DMS53 (cell line): ENCODE data around the gene BICD1.
A peak's percentile ranks its signal among the peaks of the same experiment; 100 is the strongest.
"Not testable (repeated sequence)": the region's sequence is repeated elsewhere in the genome, so short reads cannot be mapped to it uniquely, and the experiment has no call there.

ENCODE experiments used
- DNase-seq: peaks from one replicate; lab custom pipeline; 2025; lab: John Stamatoyannopoulos, UW

BICD1 gene

GRCh38 chr12:32196250-32197198, 89.9 kb downstream of the BICD1 start:
- DNase-seq = no peak

DNA sequence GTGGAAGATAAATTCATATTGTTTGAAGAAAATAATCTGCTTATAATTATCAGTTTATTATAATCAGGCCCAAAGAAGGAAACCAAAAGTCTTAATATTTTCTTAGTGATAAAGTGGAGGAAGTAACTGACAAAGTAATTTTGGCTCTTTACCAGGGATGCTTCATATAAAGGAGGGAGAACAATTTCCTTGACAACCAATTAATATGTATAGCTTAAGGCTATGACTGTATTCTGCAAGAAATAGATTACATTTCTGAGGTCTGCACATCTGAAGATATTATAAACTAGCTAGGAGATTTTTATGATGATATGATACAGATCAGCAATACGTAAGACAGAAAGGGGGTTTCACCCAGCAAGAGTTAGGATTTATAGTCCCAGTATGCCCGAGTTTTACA, 90.8 kb downstream of the BICD1 start:
- DNase-seq = no peak

DNA sequence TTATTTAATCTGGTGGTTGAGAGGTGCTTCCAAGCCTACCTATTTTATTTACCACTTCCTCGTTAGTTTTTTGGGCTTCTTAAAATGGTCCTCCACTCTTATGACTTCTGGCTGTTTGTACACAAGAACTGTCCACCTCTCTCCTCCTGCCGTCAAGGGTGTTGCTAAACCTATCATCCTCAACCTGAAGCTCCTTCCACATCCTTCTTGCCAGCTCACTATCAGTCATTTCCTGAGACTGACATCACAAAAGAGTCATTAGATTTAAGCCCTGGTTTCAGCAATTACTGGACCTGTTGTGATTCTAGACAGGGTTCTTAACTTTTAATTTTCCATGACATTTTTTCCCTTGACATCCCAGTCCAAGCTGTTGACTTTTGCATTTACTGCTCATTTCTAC, 91.9 kb downstream of the BICD1 start:
- DNase-seq = no peak

GRCh38 chr12:32201096-32201495, 94.4 kb downstream of the BICD1 start:
- no peak for DNase-seq

DNA sequence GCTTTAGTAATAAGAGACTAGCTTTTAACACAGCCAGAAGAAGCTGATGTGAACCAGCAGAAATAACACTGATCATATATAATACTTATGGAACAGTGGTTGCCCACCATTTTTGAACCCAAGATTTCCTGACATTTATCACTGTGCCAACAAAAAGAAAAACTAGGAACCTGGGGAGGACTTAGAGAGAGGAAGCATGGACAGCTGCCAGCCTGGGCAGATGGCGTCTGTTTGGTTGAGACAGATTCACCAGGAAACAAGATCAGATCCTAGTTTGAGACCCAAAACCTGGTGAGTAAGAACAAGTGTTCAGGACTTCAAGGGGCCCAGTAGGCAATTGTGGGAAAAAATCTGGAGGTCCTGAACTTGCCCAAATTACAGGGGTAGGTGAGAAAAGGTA, 95.3 kb downstream of the BICD1 start:
- DNase-seq = no peak

- no peak for DNase-seq
These were observed 99.1 kb downstream of the BICD1 start for GRCh38 chr12:32205731-32206130.

DNA sequence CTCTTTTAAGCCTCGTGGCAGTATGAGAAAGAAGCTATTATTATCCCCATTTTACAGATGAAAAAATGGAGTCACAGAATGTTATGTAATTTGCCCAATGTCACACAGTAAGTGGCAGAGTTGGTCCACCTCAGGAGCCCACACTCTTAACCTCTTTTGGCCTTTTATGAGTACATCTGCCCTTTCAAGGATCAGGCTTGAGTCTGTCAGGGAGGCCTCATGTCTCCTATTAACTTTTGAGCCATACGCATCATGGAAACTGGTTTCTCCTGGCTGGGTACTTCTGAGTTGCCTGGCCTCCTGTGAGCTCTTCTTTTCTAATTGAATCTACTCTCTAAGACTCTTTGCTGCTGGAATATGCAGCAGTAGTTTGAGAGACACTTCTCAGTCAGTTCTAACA, 101.7 kb downstream of the BICD1 start:
- DNase-seq = no peak

- no peak for DNase-seq
These were observed 104.6 kb downstream of the BICD1 start for GRCh38 chr12:32211066-32211899.

- no peak for DNase-seq
These were observed 105.2 kb downstream of the BICD1 start for GRCh38 chr12:32211900-32212156.

DNA sequence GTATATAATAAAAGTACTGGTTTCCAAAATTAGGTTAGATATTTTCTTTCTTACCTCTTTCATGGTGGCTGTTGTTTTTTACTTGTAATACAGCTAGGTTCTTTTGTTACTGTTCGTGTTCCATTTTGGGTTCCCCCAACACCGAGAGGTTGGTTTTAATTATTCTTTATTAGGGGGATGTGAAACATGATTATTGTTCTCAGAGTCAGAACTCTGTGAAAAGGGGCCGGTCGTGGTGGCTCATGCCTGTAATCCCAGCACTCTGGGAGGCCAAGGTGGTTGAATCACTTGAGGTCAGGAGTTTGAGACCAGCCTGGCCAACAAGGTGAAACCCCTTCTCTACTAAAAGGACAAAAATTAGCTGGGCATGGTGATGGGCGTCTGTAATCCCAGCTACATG, 108.1 kb downstream of the BICD1 start:
- DNase-seq = no peak

- peak; percentile 17 for DNase-seq
These were observed 111.0 kb downstream of the BICD1 start for GRCh38 chr12:32217354-32218310.

- no peak for DNase-seq
These were observed 117.3 kb downstream of the BICD1 start for GRCh38 chr12:32223941-32224340.

DNA sequence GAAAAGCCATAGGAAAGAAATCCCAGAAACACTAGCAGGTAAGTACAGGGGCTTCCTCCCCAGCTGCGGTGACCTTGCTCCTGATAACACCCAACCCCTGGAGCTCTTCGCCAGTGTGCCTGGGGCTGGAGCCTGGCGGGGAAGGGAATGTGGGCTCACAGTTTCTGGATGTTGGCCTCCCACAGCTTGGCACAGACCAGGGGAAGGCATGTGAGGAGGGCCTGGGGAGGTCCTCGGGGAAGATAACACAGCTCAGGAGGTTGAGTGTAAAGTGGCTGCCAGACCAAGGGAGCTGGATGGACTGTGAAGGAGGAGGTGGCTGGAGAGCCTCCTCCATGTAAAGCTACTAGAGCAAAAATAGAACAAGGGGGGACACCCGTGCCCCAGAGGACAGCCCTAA, 120.1 kb downstream of the BICD1 start:
- DNase-seq = no peak

GRCh38 chr12:32229971-32230612, 123.4 kb downstream of the BICD1 start:
- DNase-seq = no peak

- DNase-seq = no peak
These were observed 124.0 kb downstream of the BICD1 start for GRCh38 chr12:32230613-32230993.

DNA sequence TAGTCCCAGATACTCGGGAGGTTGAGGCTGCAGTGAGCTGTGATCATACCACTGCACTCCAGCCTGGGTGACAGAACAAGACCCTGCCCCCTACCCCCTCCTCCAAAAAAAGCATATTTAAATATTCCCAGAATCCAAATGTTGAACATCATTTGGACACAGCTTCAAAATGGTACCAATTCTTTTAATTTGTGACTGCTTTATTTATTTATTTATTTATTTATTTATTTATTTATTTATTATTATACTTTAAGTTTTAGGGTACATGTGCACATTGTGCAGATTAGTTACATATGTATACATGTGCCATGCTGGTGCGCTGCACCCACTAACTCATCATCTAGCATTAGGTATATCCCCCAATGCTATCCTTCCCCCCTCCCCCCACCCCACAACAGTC, 124.7 kb downstream of the BICD1 start:
- not testable (repeated sequence) for DNase-seq

DNA sequence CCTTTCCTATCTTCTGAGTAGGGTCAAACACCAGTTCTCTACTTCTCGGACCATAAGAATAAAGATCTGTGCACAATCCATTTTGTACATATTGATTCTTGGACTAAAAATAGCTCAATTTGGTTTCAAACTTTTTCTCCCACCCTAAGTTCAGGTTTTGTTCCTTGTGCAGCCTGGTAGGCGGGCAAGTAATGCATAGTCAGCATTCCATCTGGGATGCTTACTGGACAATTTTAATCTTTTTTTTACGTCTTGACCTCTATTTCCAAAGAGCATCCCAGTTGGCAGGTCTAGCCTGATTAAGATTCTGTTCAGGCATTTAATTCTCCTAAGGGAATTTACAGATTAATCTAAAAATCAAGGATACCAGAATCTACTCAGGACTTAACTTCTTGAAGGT, 126.9 kb downstream of the BICD1 start:
- DNase-seq = no peak

DNA sequence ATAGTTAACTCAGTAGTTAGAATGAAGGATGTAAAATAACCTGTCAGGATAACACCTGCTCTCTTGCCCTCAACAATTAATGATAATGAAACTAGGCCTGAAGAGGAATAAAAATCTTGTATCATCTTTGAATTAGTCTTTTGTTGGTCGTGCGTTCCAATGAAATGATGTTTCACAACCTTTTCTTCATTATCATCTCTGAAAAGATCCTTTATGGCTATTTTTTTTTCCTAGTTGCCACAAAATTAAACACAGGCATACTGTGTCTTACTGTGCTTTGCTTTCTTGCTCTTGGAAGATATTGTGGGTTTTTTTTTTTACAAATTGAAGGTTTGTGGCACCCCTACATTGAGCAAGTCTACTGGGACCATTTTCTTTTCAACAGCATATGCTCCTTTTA, 128.6 kb downstream of the BICD1 start:
- no peak for DNase-seq

- no peak for DNase-seq
These were observed 133.5 kb downstream of the BICD1 start for GRCh38 chr12:32240162-32240561.

GRCh38 chr12:32240831-32241230, 134.2 kb downstream of the BICD1 start:
- no peak for DNase-seq

DNA sequence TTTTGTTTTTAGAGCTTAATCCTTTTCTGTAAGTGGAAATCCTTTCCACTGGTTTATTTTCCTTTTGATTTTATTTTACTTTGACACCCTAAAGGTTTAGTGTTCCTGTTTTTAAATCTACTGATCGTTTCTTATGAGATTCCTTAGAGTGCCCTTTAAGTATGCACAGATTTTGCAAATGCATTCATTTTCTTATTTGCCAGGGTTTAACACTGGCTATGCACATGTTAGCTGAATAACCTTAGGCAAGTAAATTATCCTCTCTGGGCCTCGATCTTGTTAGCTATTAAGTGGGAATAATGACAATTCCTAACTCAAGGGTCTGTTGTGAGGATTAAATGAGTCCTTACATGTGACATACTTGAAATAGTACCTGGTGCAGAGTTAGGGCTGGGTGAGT, 136.0 kb downstream of the BICD1 start:
- no peak for DNase-seq
